Activated T-helper 1 cell treated with anti-CD3 and anti-CD28 coated beads, Interleukin-12 subunit alpha, Interleukin-12 subunit beta, Interleukin-2, Interleukin-4 antibody, amounts not matched to agents 30 ng/mL and 10 ng/mL and 1 ng/mL, durations not matched to agents 14 hours and 24 hours and 36 hours (primary cell): ENCODE measurements around the gene SPTAN1. TPM values are rescaled to one million over a fixed set of nuclear protein-coding genes. Genes with fewer than 3 reads are reported as not detected.
"Not testable (repeated sequence)": the region's sequence is repeated elsewhere in the genome, so short reads cannot be mapped to it uniquely, and the experiment has no call there.

Source experiments
- DNase-seq: peaks from one replicate; pipeline ENCODE4 v3.0.0; 2021; ENCODE audit warnings: low spot score
- H3K27ac Mint-ChIP-seq: one replicate; pipeline ENCODE4 v1.8.0; 2021; ENCODE audit warnings: mild to moderate bottlenecking, mixed read lengths
- H3K27me3 Mint-ChIP-seq: one replicate; pipeline ENCODE4 v1.8.0; 2022; ENCODE audit warnings: mild to moderate bottlenecking, moderate library complexity, mixed read lengths; ENCODE audit not compliant: insufficient read depth
- H3K36me3 Mint-ChIP-seq: one replicate; pipeline ENCODE4 v1.8.0; 2021; ENCODE audit warnings: low read depth, mixed read lengths
- H3K4me1 Mint-ChIP-seq: one replicate; pipeline ENCODE4 v1.8.0; 2021; ENCODE audit warnings: low read depth, mixed read lengths
- H3K4me3 Mint-ChIP-seq: one replicate; pipeline ENCODE4 v1.8.0; 2021; ENCODE audit warnings: mild to moderate bottlenecking, moderate library complexity, mixed read lengths
- H3K9me3 Mint-ChIP-seq: one replicate; pipeline ENCODE4 v1.8.0; 2021; ENCODE audit warnings: mixed read lengths
- intact Hi-C: fragments of 100-400 bp; cut with micrococcal nuclease; formaldehyde crosslinking; loops from one replicate; pipeline ENCODE4 v1.15.1; 2024
- total RNA-seq: library from RNA; stranded (reverse); gene quantifications from 2 replicates; pipeline ENCODE4 v1.2.3, GENCODE V29; 2022

The SPTAN1 gene
- 298 and 304 TPM in 2 replicates for total RNA-seq

DNA sequence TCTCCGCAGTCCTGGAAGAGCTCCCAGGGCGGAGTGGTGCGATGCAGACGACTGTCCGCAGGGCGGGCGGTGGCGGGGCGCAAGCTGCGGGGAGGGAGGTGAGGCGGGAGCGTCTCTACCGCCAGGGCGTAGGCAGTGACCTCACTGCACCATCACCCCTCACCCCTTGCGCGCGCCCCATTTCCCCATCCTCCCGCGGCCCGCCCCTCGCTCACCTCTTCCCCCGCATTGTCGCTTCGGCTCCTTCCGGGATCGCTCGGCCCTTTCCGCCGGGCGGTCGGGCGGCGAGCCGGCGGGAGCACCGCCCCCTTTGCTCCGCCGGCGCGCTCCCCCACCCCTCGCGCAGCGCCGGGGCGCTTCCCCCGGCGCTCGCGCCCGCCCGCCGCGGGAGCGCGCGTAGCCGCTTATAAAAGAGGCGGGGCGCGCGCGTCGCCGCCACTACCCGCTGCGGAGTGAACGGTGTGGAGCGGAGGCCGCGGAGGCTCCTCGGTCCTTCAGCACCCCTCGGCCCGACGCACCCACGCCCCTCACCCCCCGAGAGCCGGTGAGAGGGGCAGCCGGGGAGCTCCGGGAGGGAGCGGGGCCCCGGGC, at the start of gene SPTAN1:
TSS of gene SPTAN1 (plus strand) at position 435 of the 591 bp plus-strand sequence. CDS start 14,154 bp downstream, outside the sequence.
- peaks cover 8% of the 10 kb centered on the region for H3K36me3 Mint-ChIP-seq
- H3K4me3 Mint-ChIP-seq, result peak within 1 kb of the TSS; percentile 89
- H3K4me1 Mint-ChIP-seq, result peaks cover 43% of the 10 kb centered on the region
- intact Hi-C loops, result loop anchor here (1.0 to 10.0 kb wide), 14 partner anchors 48 to 625 kb away; partner anchors contain the start of genes BBLN, COQ4, CRAT and DNM1
- peak; percentile 93 for DNase-seq
- no peaks in the 10 kb centered on the region for H3K27me3 Mint-ChIP-seq
- H3K9me3 Mint-ChIP-seq, result no peaks in the 10 kb centered on the region
- peak within 1 kb of the TSS; percentile 91 for H3K27ac Mint-ChIP-seq

DNA sequence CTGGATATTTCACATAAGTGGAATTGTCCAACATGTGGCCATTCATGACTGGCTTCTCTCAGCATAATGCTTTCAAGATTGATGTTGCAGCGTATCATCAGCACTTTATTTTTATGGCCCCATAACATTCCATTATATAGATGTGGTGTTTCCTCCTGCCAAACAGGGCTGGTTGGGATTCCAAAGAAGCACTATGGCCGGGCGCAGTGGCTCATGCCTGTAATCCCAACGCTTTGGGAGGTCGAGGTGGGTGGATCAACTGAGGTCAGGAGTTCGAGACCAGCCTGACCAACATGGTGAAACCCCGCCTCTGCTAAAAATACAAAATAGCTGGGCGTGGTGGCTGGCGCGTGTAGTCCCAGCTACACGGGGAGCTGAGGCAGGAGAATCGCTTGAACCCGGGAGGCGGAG, 49.0 kb upstream of the SPTAN1 start:
- peaks cover 18% of the 10 kb centered on the region for H3K4me1 Mint-ChIP-seq
- H3K4me3 Mint-ChIP-seq, result peak overlapping the region; percentile 99
- peaks cover 20% of the 10 kb centered on the region for H3K36me3 Mint-ChIP-seq
- H3K27me3 Mint-ChIP-seq, H3K9me3 Mint-ChIP-seq, intact Hi-C loops, DNase-seq: not testable (repeated sequence)
- peak overlapping the region; percentile 55 for H3K27ac Mint-ChIP-seq

DNA sequence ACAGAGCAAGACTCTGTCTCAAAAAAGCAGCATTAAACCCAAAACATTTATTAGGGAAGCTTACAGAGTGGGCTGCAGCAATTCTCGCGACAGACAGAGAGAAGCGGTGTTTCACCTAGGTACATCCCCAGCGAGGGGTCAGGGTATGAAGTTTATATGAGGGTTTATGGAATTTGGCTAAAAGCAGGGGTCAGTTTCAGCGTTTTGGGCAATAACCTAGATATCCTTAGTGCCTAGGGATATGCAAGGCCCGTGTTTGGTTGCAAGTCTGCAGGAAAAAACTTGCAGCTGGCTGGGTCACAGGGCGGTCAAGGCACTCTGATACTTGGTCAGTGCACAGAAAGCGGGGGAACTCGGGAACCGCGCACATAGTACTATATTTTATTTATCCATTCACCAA, 48.5 kb upstream of the SPTAN1 start:
- Mint-ChIP-seq H3K27me3 (no peaks in the 10 kb centered on the region), H3K36me3 (peaks cover 17% of the 10 kb centered on the region), H3K4me3 (peak overlapping the region; percentile 99), H3K4me1 (peaks cover 22% of the 10 kb centered on the region), H3K27ac (peak overlapping the region; percentile 55), H3K9me3 (no peaks in the 10 kb centered on the region)
- intact Hi-C loops, result loop anchor here (1.0 to 2.0 kb wide), 8 partner anchors 48 to 577 kb away; partner anchors contain the start of genes DOLPP1, DYNC2I2, ENDOG and ODF2
- no peak for DNase-seq

DNA sequence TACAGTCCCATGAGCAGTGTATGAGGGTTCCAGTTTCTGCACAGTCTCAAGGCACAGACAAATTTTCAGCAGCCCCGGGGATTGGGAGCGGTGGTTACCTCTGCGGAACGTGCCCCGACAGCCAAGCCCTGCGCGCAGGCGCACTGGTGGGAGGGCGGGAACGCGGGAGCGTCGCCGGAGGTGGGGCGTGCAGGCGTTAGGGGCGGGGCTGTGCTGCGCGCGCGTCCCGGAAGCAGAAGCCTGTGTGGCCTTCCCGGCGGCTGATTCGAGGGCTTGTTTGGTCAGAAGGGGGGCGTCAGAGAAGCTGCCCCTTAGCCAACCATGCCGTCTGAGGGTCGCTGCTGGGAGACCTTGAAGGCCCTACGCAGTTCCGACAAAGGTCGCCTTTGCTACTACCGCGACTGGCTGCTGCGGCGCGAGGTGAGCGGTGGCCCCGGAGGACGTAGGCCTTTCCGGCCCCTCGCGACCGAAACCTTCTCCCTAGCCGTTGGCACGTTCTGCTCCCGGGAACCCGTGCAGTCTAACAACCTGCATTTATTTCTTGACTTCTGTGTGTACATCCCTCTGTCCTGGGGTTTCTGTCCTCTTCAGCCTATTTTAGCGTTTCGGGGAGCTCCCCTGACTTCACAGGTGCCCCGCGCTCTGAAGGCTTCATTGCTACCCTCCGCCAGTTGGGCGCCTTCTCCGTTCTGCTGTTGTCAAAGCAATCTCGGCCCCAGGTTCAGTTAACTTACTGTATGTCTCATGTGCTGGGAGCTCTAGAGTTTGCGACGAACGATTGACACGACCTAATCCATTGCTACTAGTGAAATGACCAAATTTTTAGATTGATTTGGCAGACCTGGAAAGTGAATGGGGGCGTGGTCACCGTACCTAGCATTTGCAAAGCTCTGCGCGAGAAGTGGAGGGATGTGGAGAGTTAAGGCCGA, 47.6 kb upstream of the SPTAN1 start, which contains the start of gene GLE1:
TSS of gene GLE1 (plus strand) at position 235 of the 929 bp plus-strand sequence. CDS start at position 322, 87 bp downstream.
- no peaks in the 10 kb centered on the region for H3K9me3 Mint-ChIP-seq
- peaks cover 13% of the 10 kb centered on the region for H3K36me3 Mint-ChIP-seq
- H3K27ac Mint-ChIP-seq, result peak within 1 kb of the TSS; percentile 99
- peak; percentile 97 for DNase-seq
- H3K4me3 Mint-ChIP-seq, result peak within 1 kb of the TSS; percentile 99
- no peaks in the 10 kb centered on the region for H3K27me3 Mint-ChIP-seq
- H3K4me1 Mint-ChIP-seq, result peaks cover 23% of the 10 kb centered on the region
- intact Hi-C loops, result loop anchor here (1.0 to 2.0 kb wide), 9 partner anchors 48 to 576 kb away; partner anchors contain the start of genes DOLPP1, DYNC2I2, ENDOG and ODF2

DNA sequence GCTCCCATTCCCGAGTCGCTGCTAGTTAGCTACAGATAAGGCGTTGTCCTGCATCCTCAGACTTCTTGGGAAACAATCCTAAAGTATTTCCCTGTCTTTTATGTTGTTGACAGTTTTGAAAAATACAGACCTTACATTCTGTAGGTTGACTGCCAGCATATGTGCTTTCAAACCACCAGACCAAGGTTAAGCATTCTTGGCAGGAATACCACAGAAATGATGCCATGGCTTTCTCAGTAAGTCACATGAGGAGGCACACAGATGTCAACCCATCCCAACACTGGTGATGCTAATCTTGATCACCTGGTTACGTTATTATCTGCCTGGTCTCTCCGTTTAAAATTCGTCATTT, 47.0 kb upstream of the SPTAN1 start:
- H3K27me3 Mint-ChIP-seq, result no peaks in the 10 kb centered on the region
- H3K4me1 Mint-ChIP-seq, result peaks cover 23% of the 10 kb centered on the region
- intact Hi-C loops, result loop anchor here (1.0 to 2.0 kb wide), 3 partner anchors 143 to 575 kb away; partner anchors contain the start of gene DOLPP1
- no peak for DNase-seq
- H3K9me3 Mint-ChIP-seq, result no peaks in the 10 kb centered on the region
- peak overlapping the region; percentile 99 for H3K4me3 Mint-ChIP-seq
- H3K36me3 Mint-ChIP-seq, result peaks cover 9% of the 10 kb centered on the region
- H3K27ac Mint-ChIP-seq, result peak overlapping the region; percentile 99

GRCh38 chr9:128505906-128506305, 46.5 kb upstream of the SPTAN1 start:
- Mint-ChIP-seq H3K4me1 (peaks cover 23% of the 10 kb centered on the region), H3K4me3 (peak overlapping the region; percentile 99), H3K27ac (peak overlapping the region; percentile 99)
- H3K36me3 Mint-ChIP-seq, H3K9me3 Mint-ChIP-seq, DNase-seq, H3K27me3 Mint-ChIP-seq: not testable (repeated sequence)
- intact Hi-C loops, result loop anchor here (1.0 to 2.0 kb wide), 3 partner anchors 143 to 575 kb away; partner anchors contain the start of gene DOLPP1

- H3K27me3 Mint-ChIP-seq, result no peaks in the 10 kb centered on the region
- H3K4me1 Mint-ChIP-seq, result peaks cover 14% of the 10 kb centered on the region
- no peak overlapping the region for H3K4me3 Mint-ChIP-seq
- no peak overlapping the region for H3K27ac Mint-ChIP-seq
- intact Hi-C loops, result no loop called here
- H3K9me3 Mint-ChIP-seq, result no peaks in the 10 kb centered on the region
- no peak for DNase-seq
- peaks cover 28% of the 10 kb centered on the region for H3K36me3 Mint-ChIP-seq
Observed at GRCh38 chr9:128512820-128513219, 39.6 kb upstream of the SPTAN1 start.

GRCh38 chr9:128521956-128522355, 30.4 kb upstream of the SPTAN1 start:
- H3K4me3 Mint-ChIP-seq, result no peak overlapping the region
- H3K36me3 Mint-ChIP-seq, result peaks cover 40% of the 10 kb centered on the region
- H3K4me1 Mint-ChIP-seq, result no peaks in the 10 kb centered on the region
- no peak overlapping the region for H3K27ac Mint-ChIP-seq
- no peak for DNase-seq
- intact Hi-C loops, result no loop called here
- no peaks in the 10 kb centered on the region for H3K27me3 Mint-ChIP-seq
- no peaks in the 10 kb centered on the region for H3K9me3 Mint-ChIP-seq

- intact Hi-C loops, result no loop called here
- no peaks in the 10 kb centered on the region for H3K9me3 Mint-ChIP-seq
- peaks cover 34% of the 10 kb centered on the region for H3K36me3 Mint-ChIP-seq
- no peak for DNase-seq
- no peak overlapping the region for H3K27ac Mint-ChIP-seq
- no peaks in the 10 kb centered on the region for H3K4me1 Mint-ChIP-seq
- no peak overlapping the region for H3K4me3 Mint-ChIP-seq
- H3K27me3 Mint-ChIP-seq, result no peaks in the 10 kb centered on the region
Observed at GRCh38 chr9:128523199-128523925, 29.0 kb upstream of the SPTAN1 start.

GRCh38 chr9:128526720-128527119, 25.7 kb upstream of the SPTAN1 start:
- no peak for DNase-seq
- Mint-ChIP-seq H3K27ac (no peak overlapping the region), H3K36me3 (peaks cover 35% of the 10 kb centered on the region), H3K4me1 (no peaks in the 10 kb centered on the region), H3K4me3 (no peak overlapping the region), H3K9me3 (no peaks in the 10 kb centered on the region), H3K27me3 (no peaks in the 10 kb centered on the region)
- intact Hi-C loops, result no loop called here

GRCh38 chr9:128528445-128529160, 23.8 kb upstream of the SPTAN1 start:
- Mint-ChIP-seq H3K4me1 (no peaks in the 10 kb centered on the region), H3K27me3 (no peaks in the 10 kb centered on the region), H3K27ac (no peak overlapping the region), H3K9me3 (no peaks in the 10 kb centered on the region), H3K4me3 (no peak overlapping the region), H3K36me3 (peaks cover 36% of the 10 kb centered on the region)
- intact Hi-C loops, result no loop called here
- DNase-seq, result no peak

DNA sequence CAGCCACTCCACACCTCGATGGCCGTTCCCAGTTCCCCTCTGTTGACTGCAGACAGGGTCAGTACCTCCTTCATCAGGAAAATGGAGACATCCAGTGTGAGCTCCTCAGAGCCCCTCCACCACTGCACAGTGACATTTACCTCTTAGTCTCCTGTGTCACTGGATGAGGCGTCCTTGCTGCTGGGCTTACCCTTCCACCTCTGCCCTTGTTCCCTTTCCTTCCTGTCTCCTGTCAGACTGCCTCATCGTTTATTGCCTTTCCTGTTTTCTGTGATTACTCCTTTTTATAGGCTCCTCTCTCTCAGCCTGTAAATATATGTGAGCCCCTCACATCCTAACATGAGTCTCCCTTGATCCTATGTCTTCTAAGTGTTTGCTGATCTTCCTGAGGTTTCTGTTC, 23.2 kb upstream of the SPTAN1 start:
- no peak overlapping the region for H3K4me3 Mint-ChIP-seq
- no peaks in the 10 kb centered on the region for H3K27me3 Mint-ChIP-seq
- no peaks in the 10 kb centered on the region for H3K4me1 Mint-ChIP-seq
- no peak for DNase-seq
- H3K27ac Mint-ChIP-seq, result peak overlapping the region; percentile 55
- no peaks in the 10 kb centered on the region for H3K9me3 Mint-ChIP-seq
- peaks cover 42% of the 10 kb centered on the region for H3K36me3 Mint-ChIP-seq
- intact Hi-C loops, result no loop called here
